Articular chondrocyte of knee joint (primary cell): ENCODE data around the gene HSPA1L. TPM values are rescaled to one million over a fixed set of nuclear protein-coding genes. Genes with fewer than 3 reads are reported as not detected.

Source experiments
- small RNA-seq: library from RNA; depleted of rRNA; stranded (forward); fragments of <200 nt; gene quantifications from one replicate; pipeline ENCODE3, GENCODE V24; 2012
- total RNA-seq: library from RNA; depleted of rRNA; stranded (reverse); fragments of >200 nt; gene quantifications from 2 replicates; pipeline ENCODE4 v1.2.3, GENCODE V29; 2012

The HSPA1L gene
- 1.0 and 1.4 TPM in 2 replicates for total RNA-seq

DNA sequence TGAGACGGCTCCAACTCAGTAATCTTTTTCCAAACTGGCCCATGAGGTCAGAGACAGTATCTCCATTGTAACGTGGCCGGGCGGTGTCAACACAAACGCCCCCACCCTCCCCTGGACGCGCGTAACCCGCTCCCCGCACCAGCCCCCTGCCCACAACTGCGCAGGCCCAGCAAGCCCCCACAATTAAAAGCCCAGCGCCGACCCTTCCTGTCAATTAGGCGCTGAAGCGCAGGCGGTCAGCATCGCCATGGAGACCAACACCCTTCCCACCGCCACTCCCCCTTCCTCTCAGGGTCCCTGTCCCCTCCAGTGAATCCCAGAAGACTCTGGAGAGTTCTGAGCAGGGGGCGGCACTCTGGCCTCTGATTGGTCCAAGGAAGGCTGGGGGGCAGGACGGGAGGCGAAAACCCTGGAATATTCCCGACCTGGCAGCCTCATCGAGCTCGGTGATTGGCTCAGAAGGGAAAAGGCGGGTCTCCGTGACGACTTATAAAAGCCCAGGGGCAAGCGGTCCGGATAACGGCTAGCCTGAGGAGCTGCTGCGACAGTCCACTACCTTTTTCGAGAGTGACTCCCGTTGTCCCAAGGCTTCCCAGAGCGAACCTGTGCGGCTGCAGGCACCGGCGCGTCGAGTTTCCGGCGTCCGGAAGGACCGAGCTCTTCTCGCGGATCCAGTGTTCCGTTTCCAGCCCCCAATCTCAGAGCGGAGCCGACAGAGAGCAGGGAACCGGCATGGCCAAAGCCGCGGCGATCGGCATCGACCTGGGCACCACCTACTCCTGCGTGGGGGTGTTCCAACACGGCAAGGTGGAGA lies at the start of gene HSPA1L, which contains the start of gene HSPA1A:
Gene HSPA1L (minus strand): TSS at position 259 of the 814 bp plus-strand sequence. CDS start 3,311 bp downstream, outside the sequence.
Gene HSPA1A (plus strand): TSS at position 519 of the 814 bp plus-strand sequence. CDS start 214 bp downstream, at position 733.

GRCh38 chr6:31862344-31863235 lies 47.5 kb upstream of the HSPA1L start, which contains the start of gene NEU1:
Gene NEU1, minus strand, starts transcription at chr6:31862821. Its CDS starts 45 bp downstream, at chr6:31862776.

GRCh38 chr6:31827286-31828079 lies 12.4 kb upstream of the HSPA1L start, which contains the start of gene HSPA1B:
Gene HSPA1B, plus strand, starts transcription at chr6:31827738. Its CDS starts 213 bp downstream, at chr6:31827951.

GRCh38 chr6:31806470-31807272 lies 8.4 kb downstream of the HSPA1L start, which contains the start of gene LSM2:
Gene LSM2, minus strand, starts transcription at chr6:31806966. Its CDS starts 209 bp downstream, at chr6:31806757.

DNA sequence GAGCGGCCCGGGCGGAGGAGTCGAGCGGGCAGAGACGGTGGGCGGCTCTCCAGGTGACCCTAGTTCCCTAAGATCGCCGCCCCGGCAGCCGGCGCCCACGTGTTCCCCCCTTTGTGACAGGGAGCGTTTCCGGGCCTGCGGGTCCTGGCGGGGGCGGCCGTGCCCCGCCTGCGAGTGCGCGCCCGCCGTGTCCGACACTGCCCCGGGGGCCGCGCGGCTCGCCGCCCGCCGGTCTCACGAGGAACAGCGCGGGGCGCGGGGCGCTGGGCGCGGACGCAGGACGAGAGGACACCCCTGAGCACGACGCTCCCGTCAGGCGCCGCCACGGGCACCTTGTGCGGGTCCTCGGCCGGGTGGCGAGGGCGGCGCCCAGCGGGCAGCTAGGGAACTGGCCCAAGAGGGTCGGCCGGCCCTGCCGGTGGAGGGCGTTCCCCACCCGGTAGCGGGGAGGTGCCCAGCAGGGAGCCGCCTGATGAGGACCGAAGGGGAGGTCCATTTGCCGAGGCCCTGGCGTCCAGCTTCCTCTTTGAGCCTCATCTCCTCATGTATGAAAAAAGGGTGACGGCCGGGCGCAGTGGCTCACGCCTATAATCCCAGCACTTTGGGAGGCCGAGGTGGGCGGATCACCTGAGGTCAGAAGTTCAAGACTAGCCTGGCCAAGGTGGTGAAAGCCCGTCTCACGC lies 19.3 kb downstream of the HSPA1L start, which contains the start of gene VARS1:
Gene VARS1 (minus strand): TSS at position 137 of the 683 bp plus-strand sequence. CDS start 535 bp downstream, outside the sequence.

DNA sequence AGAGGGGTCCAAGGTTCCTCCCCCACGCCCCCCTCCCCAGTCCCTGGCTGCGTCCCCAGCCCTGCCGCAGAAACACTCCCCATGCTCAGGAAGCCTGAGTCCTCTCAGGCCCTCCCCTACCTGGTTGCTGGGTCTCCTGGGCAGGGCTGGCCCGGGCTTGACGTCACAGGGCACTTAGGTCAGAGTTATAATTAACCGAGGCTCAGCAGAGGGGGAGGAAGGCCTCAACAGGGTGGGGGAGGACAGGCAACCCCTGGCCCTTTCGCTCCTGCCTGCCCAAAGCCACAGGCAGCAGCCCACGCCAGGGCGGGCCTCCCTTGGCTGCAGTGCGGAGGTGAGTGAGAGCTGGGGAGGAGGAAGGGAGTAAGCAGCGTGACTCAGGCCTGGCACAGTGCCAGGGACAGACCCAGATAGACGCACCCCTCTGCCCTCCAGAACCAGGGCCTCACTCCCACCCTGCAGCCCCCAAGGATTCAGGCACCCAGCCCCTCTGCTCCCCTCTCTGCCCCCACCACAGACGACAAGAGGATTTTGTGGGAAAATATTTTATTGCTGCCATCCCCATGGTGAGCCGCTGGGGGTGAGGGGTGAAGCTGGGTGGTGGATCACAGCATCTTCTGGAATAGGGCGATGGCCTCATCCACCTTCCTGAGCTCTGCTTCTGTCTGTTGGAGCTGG lies 38.0 kb downstream of the HSPA1L start, which contains the start of gene VWA7:
Gene VWA7 (minus strand): TSS at position 340 of the 678 bp plus-strand sequence. CDS start 549 bp downstream, outside the sequence.

DNA sequence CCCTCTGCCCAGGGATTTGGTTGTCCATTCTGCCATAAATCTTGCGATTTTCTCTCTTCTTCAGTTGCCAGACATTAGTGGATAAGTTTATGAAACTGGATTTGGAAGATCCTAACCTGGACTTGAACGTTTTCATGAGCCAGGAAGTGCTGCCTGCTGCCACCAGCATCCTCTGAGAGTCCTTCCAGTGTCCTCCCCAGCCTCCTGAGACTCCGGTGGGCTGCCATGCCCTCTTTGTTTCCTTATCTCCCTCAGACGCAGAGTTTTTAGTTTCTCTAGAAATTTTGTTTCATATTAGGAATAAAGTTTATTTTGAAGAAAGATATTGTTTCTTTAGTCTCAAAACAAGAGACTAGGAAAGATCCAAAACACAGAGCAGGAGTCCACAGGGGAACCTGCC lies 52.7 kb downstream of the HSPA1L start, which contains the start of gene SAPCD1:
Gene SAPCD1 (plus strand): TSS at position 301 of the 400 bp plus-strand sequence. CDS start 399 bp downstream, outside the sequence.

Small RNA genes within 50 kb of the gene (small RNA-seq; reads per million reads assigned to genes)
- gene MSH5-SAPCD1, result not detected
- not detected for gene RF00019
- gene SAPCD1, result not detected
- 27.8 reads per million, percentile 96 among the genes with 10 or more reads in this experiment for gene SNORD48
- gene SNORD52, result not detected

Other genes with a start within 250 kb of the HSPA1L start
- not detected in 2 replicates for gene LTA, start 243.0 kb downstream of the HSPA1L start, total RNA-seq
- not detected in 2 replicates for gene TNF, start 239.7 kb downstream of the HSPA1L start, total RNA-seq
- gene LTB, start 232.9 kb downstream of the HSPA1L start, total RNA-seq, result not detected in 2 replicates
- not detected in 2 replicates for gene LST1, start 229.0 kb downstream of the HSPA1L start, total RNA-seq
- gene NCR3, start 222.3 kb downstream of the HSPA1L start, total RNA-seq, result not detected in 2 replicates
- not detected in 2 replicates for gene AIF1, start 200.0 kb downstream of the HSPA1L start, total RNA-seq
- gene PRRC2A, start 194.6 kb downstream of the HSPA1L start, total RNA-seq, result 49.4 and 57.4 TPM in 2 replicates
- gene BAG6, start 162.6 kb downstream of the HSPA1L start, total RNA-seq, result 127 and 138 TPM in 2 replicates
- gene APOM, start 159.4 kb downstream of the HSPA1L start, total RNA-seq, result 2.0 and 2.2 TPM in 2 replicates
- gene C6orf47, start 154.5 kb downstream of the HSPA1L start, total RNA-seq, result 15.2 and 19.5 TPM in 2 replicates
- gene GPANK1, start 150.3 kb downstream of the HSPA1L start, total RNA-seq, result 17.0 and 17.1 TPM in 2 replicates
- 118 and 149 TPM in 2 replicates for gene CSNK2B, start 149.2 kb downstream of the HSPA1L start, total RNA-seq
- gene LY6G5B, start 145.3 kb downstream of the HSPA1L start, total RNA-seq, result 4.2 and 4.8 TPM in 2 replicates
- gene LY6G5C, start 134.2 kb downstream of the HSPA1L start, total RNA-seq, result 0.26 and 0.65 TPM in 2 replicates
- gene ABHD16A, start 112.0 kb downstream of the HSPA1L start, total RNA-seq, result 29.9 and 35.3 TPM in 2 replicates
- gene LY6G6F, start 108.4 kb downstream of the HSPA1L start, total RNA-seq, result not detected in 2 replicates
- gene LY6G6D, start 99.9 kb downstream of the HSPA1L start, total RNA-seq, result not detected in 2 replicates
- not detected in 2 replicates for gene LY6G6C, start 93.5 kb downstream of the HSPA1L start, total RNA-seq
- not detected in 2 replicates for gene MPIG6B, start 91.9 kb downstream of the HSPA1L start, total RNA-seq
- 76.2 and 84.3 TPM in 2 replicates for gene DDAH2, start 86.0 kb downstream of the HSPA1L start, total RNA-seq
- 597 and 600 TPM in 2 replicates for gene CLIC1, start 78.8 kb downstream of the HSPA1L start, total RNA-seq
- gene MSH5, start 75.3 kb downstream of the HSPA1L start, total RNA-seq, result 10.7 and 12.3 TPM in 2 replicates
- 0.54 and 1.4 TPM in 2 replicates for gene SAPCD1, start 52.6 kb downstream of the HSPA1L start, total RNA-seq
- 1.0 and 1.9 TPM in 2 replicates for gene VWA7, start 38.0 kb downstream of the HSPA1L start, total RNA-seq
- gene VARS1, start 19.5 kb downstream of the HSPA1L start, total RNA-seq, result 38.3 and 45.2 TPM in 2 replicates
- 28.3 and 32.4 TPM in 2 replicates for gene LSM2, start 8.3 kb downstream of the HSPA1L start, total RNA-seq
- 91.1 and 137 TPM in 2 replicates for gene HSPA1A, start 260 bp upstream of the HSPA1L start, total RNA-seq
- gene HSPA1B, start 12.5 kb upstream of the HSPA1L start, total RNA-seq, result 123 and 152 TPM in 2 replicates
- 48.6 and 57.6 TPM in 2 replicates for gene NEU1, start 47.5 kb upstream of the HSPA1L start, total RNA-seq
- gene SLC44A4, start 63.7 kb upstream of the HSPA1L start, total RNA-seq, result 0.22 TPM in 1 of 2 replicates, not detected in the other
- gene EHMT2, start 82.4 kb upstream of the HSPA1L start, total RNA-seq, result 41.4 and 51.4 TPM in 2 replicates
- gene ZBTB12, start 86.8 kb upstream of the HSPA1L start, total RNA-seq, result 1.3 and 1.9 TPM in 2 replicates
- 19.1 and 22.0 TPM in 2 replicates for gene C2, start 112.4 kb upstream of the HSPA1L start, total RNA-seq
- gene CFB, start 130.8 kb upstream of the HSPA1L start, total RNA-seq, result 26.9 and 34.6 TPM in 2 replicates
- gene NELFE, start 143.7 kb upstream of the HSPA1L start, total RNA-seq, result 97.0 and 105 TPM in 2 replicates
- gene SKIC2, start 143.9 kb upstream of the HSPA1L start, total RNA-seq, result 35.3 and 40.4 TPM in 2 replicates
- gene DXO, start 156.9 kb upstream of the HSPA1L start, total RNA-seq, result 11.6 and 13.0 TPM in 2 replicates
- 4.0 and 8.2 TPM in 2 replicates for gene C4A, start 166.8 kb upstream of the HSPA1L start, total RNA-seq
- 2.4 and 3.4 TPM in 2 replicates for gene C4B, start 199.5 kb upstream of the HSPA1L start, total RNA-seq
- 0.13 TPM in 1 of 2 replicates, not detected in the other for gene CYP21A2, start 223.1 kb upstream of the HSPA1L start, total RNA-seq